ENCODE results near the gene SGMS2. TPM values are rescaled to one million over a fixed set of nuclear protein-coding genes. Genes with fewer than 3 reads are reported as not detected.
A peak's percentile ranks its signal among the peaks of the same experiment; 100 is the strongest.

Gene SGMS2
- total and polyA plus RNA-seq, 11 donors = 2.6 to 117 (median 29.8) TPM

DNA sequence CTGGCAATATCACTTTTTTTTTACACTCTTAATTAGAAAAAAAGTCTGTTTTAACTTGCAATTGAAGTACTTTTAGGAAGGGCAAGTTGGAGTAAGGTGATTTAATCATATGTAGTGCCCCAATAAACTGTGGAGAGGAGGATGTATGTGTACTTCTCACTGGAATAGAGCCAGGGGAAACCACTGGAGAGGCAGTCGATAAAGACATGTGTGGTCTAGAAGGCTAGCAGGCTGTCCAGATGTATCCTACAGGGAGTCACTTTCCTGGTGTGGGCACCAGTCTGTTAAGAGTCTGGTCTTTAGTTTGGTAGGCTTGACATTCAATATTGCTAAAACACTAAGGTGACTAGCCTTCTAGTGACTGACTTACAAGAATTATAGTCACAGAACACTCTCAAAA lies 9.6 kb upstream of the SGMS2 start:
- Histone ChIP-seq H3K27me3 (no peaks in the 10 kb centered on the region), H3K27ac (no peak overlapping the region), H3K36me3 (no peaks in the 10 kb centered on the region), H3K4me1 (peaks cover 0 to 6% (median 0%) of the 10 kb centered on the region in 12 donors), H3K4me3 (no peak overlapping the region), H3K9me3 (no peaks in the 10 kb centered on the region)
- DNase-seq = no peak
- no peak for ATAC-seq
- WGBS, 4 donors = 26 to 40% (median 32%) methylated on average over 1 of the region's 1 CpG
- intact Hi-C loops (cut with DNase I) = no loop called here
- no peak for TF ChIP-seq POLR2A (IDR thresholded peaks at IDR 0.05)
- TF ChIP-seq, protein P1, sequence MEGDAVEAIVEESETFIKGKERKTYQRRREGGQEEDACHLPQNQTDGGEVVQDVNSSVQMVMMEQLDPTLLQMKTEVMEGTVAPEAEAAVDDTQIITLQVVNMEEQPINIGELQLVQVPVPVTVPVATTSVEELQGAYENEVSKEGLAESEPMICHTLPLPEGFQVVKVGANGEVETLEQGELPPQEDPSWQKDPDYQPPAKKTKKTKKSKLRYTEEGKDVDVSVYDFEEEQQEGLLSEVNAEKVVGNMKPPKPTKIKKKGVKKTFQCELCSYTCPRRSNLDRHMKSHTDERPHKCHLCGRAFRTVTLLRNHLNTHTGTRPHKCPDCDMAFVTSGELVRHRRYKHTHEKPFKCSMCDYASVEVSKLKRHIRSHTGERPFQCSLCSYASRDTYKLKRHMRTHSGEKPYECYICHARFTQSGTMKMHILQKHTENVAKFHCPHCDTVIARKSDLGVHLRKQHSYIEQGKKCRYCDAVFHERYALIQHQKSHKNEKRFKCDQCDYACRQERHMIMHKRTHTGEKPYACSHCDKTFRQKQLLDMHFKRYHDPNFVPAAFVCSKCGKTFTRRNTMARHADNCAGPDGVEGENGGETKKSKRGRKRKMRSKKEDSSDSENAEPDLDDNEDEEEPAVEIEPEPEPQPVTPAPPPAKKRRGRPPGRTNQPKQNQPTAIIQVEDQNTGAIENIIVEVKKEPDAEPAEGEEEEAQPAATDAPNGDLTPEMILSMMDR (IDR thresholded peaks at IDR 0.05) = no peak

DNA sequence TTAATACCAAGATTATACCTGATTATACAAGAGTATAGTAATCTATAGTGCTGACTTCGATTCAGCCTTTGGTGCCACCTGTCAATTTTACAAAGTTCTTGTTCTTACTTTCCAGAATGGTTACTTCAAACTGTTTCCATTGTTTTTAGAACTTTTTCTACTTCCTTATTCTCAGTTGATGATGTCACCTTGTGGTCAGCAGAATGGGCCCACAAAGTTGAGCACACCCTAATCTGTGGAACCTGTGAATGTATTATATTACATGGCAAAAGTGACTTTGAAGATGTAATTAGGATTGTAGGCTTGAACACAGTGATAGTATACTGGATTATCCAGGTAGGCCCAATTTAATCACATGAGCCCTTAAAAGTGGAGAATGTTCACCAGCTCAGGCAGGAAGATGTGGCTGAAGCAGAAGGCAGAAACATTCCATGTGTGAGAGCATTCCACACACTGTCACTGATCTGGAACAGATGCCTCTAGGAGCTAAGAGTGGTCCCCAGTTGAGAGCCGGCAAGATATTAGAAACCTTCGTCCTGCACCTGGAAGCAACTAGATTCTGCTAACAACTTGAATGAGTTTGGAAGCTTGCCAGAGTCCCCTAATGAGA lies 6.3 kb upstream of the SGMS2 start:
- intact Hi-C loops (cut with DNase I) = no loop called here
- TF ChIP-seq, protein P1 (IDR thresholded peaks at IDR 0.05) = no peak
- no peak for TF ChIP-seq POLR2A (IDR thresholded peaks at IDR 0.05)
- 73 to 91% (median 82%) methylated on average over 3 of the region's 3 CpGs for WGBS, 4 donors

DNA sequence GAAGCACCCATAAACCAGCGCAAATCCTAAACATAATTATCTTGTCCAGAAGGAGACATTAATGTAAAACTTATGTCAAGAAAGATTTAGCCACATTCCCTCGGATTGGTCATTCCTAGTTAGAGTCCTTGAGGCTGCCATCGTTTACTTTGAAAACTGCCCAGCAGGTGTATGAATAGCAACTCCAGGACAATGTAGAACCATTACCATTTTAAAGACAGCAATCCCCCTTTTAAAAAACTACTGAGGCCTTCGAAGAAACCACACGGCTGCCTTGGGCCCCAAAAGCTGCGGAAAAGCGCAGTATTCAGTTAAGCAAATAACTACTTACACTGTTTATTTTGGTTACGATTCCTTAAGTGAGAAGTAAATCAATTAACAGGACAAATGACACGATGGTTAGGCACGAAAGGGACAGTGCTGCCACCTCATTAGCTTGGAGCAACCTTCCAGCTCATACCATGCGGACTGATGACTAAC lies 822 bp upstream of the SGMS2 start:
- intact Hi-C loops (cut with DNase I) = loop anchor here in 8 of 10 donors (2.0 to 10.0 kb wide), 10 partner anchors 39 to 171 kb away; partner anchors contain the start of gene HADH (in 1 of the 8)
- peaks cover 0 to 38% (median 13%) of the 10 kb centered on the region in 12 donors for H3K4me1 ChIP-seq

More for the DNA sequence above, 6.3 kb upstream of the SGMS2 start:
- Histone ChIP-seq H3K4me1 (peaks cover 0 to 6% (median 0%) of the 10 kb centered on the region in 12 donors), H3K36me3 (no peaks in the 10 kb centered on the region), H3K9me3 (no peaks in the 10 kb centered on the region), H3K27ac (no peak overlapping the region), H3K4me3 (no peak overlapping the region), H3K27me3 (no peaks in the 10 kb centered on the region)
- DNase-seq = no peak
- no peak for ATAC-seq

More for the DNA sequence above, 822 bp upstream of the SGMS2 start:
- WGBS, 4 donors = 38 to 45% (median 41%) methylated on average over 11 of the region's 11 CpGs
- no peaks in the 10 kb centered on the region for H3K36me3 ChIP-seq
- H3K4me3 ChIP-seq = peak overlapping the region; percentile 64 to 93 (median 85)
- peak in 1 of 4 donors; percentile 51 for ATAC-seq
- H3K9me3 ChIP-seq = no peaks in the 10 kb centered on the region
- TF ChIP-seq, protein P1 (IDR thresholded peaks at IDR 0.05) = no peak
- TF ChIP-seq POLR2A (IDR thresholded peaks at IDR 0.05) = no peak
- H3K27me3 ChIP-seq = no peaks in the 10 kb centered on the region
- DNase-seq = no peak
- H3K27ac ChIP-seq = peak overlapping the region; percentile 71 to 96 (median 93)
